GM12891 (cell line): ENCODE data around the gene ABCC1.

Experiments
- PAX5 ChIP-seq: IDR thresholded peaks from 2 replicates; pipeline ENCODE4 v1.6.1; 2011; ENCODE audit warnings: low read length, moderate library complexity, mild to moderate bottlenecking; ENCODE audit not compliant: insufficient read depth, severe bottlenecking
- POLR2A ChIP-seq: IDR thresholded peaks from 2 replicates; pipeline ENCODE4 v1.6.1; 2011; ENCODE audit warnings: low read depth, low read length, control low read depth
- POLR2AphosphoS5 ChIP-seq: IDR thresholded peaks from 2 replicates; pipeline ENCODE4 v1.6.1; 2011; ENCODE audit warnings: low read depth, low read length, control low read depth
- POU2F2 ChIP-seq: IDR thresholded peaks from 2 replicates; pipeline ENCODE4 v1.6.1; 2011; ENCODE audit warnings: low read depth, mild to moderate bottlenecking, control low read depth, low read length, moderate library complexity
- SPI1 ChIP-seq: IDR thresholded peaks from 2 replicates; pipeline ENCODE4 v1.6.1; 2011; ENCODE audit warnings: low read depth, low read length, control low read depth
- TAF1 ChIP-seq: IDR thresholded peaks from 2 replicates; pipeline ENCODE4 v1.6.1; 2011; ENCODE audit warnings: low read depth, low read length, control low read depth

DNA sequence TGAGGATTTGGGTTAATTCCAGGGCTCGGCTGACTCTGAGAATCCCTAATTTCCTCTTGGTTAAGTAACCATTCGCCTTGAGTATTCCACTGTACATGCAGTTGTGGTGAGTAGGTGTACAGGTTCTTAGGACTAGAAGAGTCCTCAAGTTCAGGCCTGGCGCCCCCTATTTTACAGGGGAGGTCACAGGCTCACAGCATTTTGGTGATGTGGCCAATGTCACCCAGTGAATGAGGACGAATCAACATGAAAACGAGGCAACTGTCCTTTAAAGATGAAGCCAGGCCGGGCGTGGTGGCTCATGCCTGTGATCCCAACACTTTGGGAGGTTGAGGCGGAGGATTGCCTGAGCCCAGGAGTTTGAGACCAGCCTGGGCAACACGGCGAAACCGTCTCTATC, 218.5 kb downstream of the ABCC1 start:
- no peak for TF ChIP-seq TAF1
- TF ChIP-seq POLR2A: no peak
- no peak for TF ChIP-seq POLR2AphosphoS5
- no peak for TF ChIP-seq PAX5
- TF ChIP-seq SPI1: no peak
- no peak for TF ChIP-seq POU2F2
